Panc1 (cell line): ENCODE results near the gene ALK. TPM values are rescaled to one million over a fixed set of nuclear protein-coding genes. Genes with fewer than 3 reads are reported as not detected.

Experiments used
- ATAC-seq: fragments of 200-7000 bp; cut with Tn5 transposase; 2 replicates; pipeline ENCODE4 v1.9.1; 2020; ENCODE audit warnings: mild to moderate bottlenecking, moderate library complexity
- BruUV-seq: library from RNA; stranded (reverse); fragments of 400-500 nt; replicated peaks from 2 replicates; lab custom pipeline; 2021; lab: Mats Ljungman, UMichigan
- CTCF ChIA-PET: fragments of 300-600 bp; sonication (Branson Sonifier 250); formaldehyde crosslinking; loops from one replicate; lab custom pipeline; 2022; ENCODE audit warnings: antibody characterized with exemption; lab: Charles Lee
- POLR2A ChIA-PET: fragments of 300-600 bp; sonication (Branson Sonifier 250); formaldehyde crosslinking; loops from one replicate; lab custom pipeline; 2022; ENCODE audit warnings: antibody characterized with exemption; lab: Charles Lee
- DNase-seq: peaks from one replicate; pipeline ENCODE4 v3.0.0-alpha.2; 2010; ENCODE audit warnings: low read depth, low spot score
- H3K27ac ChIP-seq: 2 replicates; pipeline ENCODE4 v1.5.1; 2011; ENCODE audit warnings: mild to moderate bottlenecking, low read length, inconsistent platforms
- H3K27me3 ChIP-seq: fragments of 200-500 bp; sonication (Bioruptor generic); 2 replicates; pipeline ENCODE4 v1.6.0; 2014; ENCODE audit warnings: low read length, inconsistent platforms; ENCODE audit not compliant: control insufficient read depth, insufficient read depth
- H3K36me3 ChIP-seq: fragments of 200-500 bp; sonication (Bioruptor generic); 2 replicates; pipeline ENCODE4 v1.5.1; 2014; ENCODE audit warnings: inconsistent platforms, mild to moderate bottlenecking, low read length, moderate library complexity; ENCODE audit not compliant: control insufficient read depth, insufficient read depth
- H3K4me1 ChIP-seq: 2 replicates; pipeline ENCODE4 v1.5.1; 2011; ENCODE audit warnings: inconsistent platforms, mild to moderate bottlenecking, low read length, moderate library complexity; ENCODE audit not compliant: control insufficient read depth, insufficient read depth
- H3K4me3 ChIP-seq, 2 experiments: 2 replicates each; pipeline ENCODE4 v1.5.1; 2011 to 2012; ENCODE audit warnings: low read depth in 2 of 2, low read length in 2 of 2, mild to moderate bottlenecking in 2 of 2, inconsistent platforms in 1 of 2, moderate library complexity in 1 of 2
- H3K9me3 ChIP-seq: fragments of 200-500 bp; sonication (Bioruptor generic); 2 replicates; pipeline ENCODE4 v1.5.1; 2014; ENCODE audit warnings: low read depth, mild to moderate bottlenecking, inconsistent platforms, low read length, moderate library complexity; ENCODE audit not compliant: control insufficient read depth, insufficient read depth
- POLR2AphosphoS5 ChIP-seq: IDR thresholded peaks from 2 replicates; pipeline ENCODE4 v1.6.1; 2012; ENCODE audit warnings: mild to moderate bottlenecking, low read depth, low read length, moderate library complexity
- SIN3A ChIP-seq: IDR thresholded peaks from 2 replicates; pipeline ENCODE4 v1.6.1; 2012; ENCODE audit warnings: low read depth, mild to moderate bottlenecking, low read length, moderate library complexity, borderline replicate concordance; ENCODE audit not compliant: insufficient read depth
- TCF7L2 ChIP-seq: IDR thresholded peaks from 2 replicates; pipeline ENCODE4 v1.6.1; 2011; ENCODE audit warnings: mild to moderate bottlenecking, low read depth, low read length, inconsistent platforms
- in situ Hi-C: cut with HindIII; loops from 2 replicates; pipeline ENCODE4 v1.10.0; 2016; ENCODE audit warnings: low sequenced_read_pairs, low pct_unique_long_range_greater_than_20kb
- intact Hi-C: fragments of 100-400 bp; cut with micrococcal nuclease; formaldehyde crosslinking; loops from one replicate; pipeline ENCODE4 v1.10.0; 2022; ENCODE audit not compliant: unreplicated experiment
- total RNA-seq: library from RNA; stranded (reverse); gene quantifications from one replicate; pipeline ENCODE4 v1.2.1, GENCODE V29; 2021; ENCODE audit not compliant: unreplicated experiment
- TF ChIP-seq, protein P1 (sequence below): fragments of 450-650 bp; IDR thresholded peaks from 2 replicates; pipeline ENCODE4 v1.5.1; 2017; ENCODE audit warnings: mild to moderate bottlenecking
- TF ChIP-seq, protein P2 (sequence below), 2 experiments: IDR thresholded peaks; 2 replicates each; pipeline ENCODE4 v1.6.1; 2011 to 2012; ENCODE audit warnings: low read depth in 2 of 2, control low read depth in 1 of 2, low read length in 1 of 2, mild to moderate bottlenecking in 1 of 2, moderate library complexity in 1 of 2; ENCODE audit not compliant: insufficient read depth in 1 of 2

Gene ALK
- total RNA-seq, 1 experiment from 2014 or later, result not detected

DNA sequence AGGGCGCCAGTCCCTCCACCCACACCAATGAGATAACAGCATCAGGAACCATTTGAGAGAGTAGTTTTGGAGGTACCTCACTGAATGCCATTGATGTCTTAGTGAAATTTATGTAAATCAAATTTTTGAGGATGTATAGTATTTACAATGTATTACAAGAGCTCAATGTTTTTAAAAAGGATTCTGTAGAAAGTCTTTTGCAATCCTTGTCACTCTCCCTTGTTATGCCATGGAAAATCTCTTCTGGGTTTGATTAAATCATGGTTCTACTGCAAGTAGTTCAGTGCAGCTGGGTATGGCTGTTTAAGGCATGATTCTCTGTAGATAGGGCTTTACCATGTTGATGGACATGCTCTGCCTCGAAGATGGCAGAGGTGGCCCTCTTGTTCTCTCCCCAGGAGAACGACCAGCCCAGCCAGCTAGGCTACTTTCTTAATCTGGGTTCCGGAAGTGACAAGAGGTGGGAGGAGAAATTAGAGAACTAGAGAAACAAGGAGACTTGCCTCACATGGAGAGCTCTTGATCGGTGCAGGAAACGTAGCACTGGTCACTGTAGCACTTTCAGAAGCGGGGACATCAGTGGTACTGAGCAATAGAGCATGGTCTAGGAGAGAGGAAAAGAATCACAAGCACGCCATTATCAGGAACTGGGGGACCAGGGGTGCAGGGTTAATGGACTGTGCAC is 603.4 kb downstream of the ALK start:
- Histone ChIP-seq H3K27me3 (peaks cover 9% of the 10 kb centered on the region), H3K27ac (no peak overlapping the region), H3K4me1 (no peaks in the 10 kb centered on the region), H3K36me3 (no peaks in the 10 kb centered on the region), H3K4me3 (no peak overlapping the region), H3K9me3 (no peaks in the 10 kb centered on the region)
- POLR2A ChIA-PET, result no interaction called here
- BruUV-seq, result no TSS peak
- ATAC-seq (no peak), DNase-seq (no peak)
- CTCF ChIA-PET, result interaction anchor here (0.8 kb wide), 1 partner anchor 8 kb away, joined by 3 read pairs; no protein-coding TSS in a partner anchor
- TF ChIP-seq TCF7L2 (no peak), SIN3A (no peak)
- TF ChIP-seq, protein P1, sequence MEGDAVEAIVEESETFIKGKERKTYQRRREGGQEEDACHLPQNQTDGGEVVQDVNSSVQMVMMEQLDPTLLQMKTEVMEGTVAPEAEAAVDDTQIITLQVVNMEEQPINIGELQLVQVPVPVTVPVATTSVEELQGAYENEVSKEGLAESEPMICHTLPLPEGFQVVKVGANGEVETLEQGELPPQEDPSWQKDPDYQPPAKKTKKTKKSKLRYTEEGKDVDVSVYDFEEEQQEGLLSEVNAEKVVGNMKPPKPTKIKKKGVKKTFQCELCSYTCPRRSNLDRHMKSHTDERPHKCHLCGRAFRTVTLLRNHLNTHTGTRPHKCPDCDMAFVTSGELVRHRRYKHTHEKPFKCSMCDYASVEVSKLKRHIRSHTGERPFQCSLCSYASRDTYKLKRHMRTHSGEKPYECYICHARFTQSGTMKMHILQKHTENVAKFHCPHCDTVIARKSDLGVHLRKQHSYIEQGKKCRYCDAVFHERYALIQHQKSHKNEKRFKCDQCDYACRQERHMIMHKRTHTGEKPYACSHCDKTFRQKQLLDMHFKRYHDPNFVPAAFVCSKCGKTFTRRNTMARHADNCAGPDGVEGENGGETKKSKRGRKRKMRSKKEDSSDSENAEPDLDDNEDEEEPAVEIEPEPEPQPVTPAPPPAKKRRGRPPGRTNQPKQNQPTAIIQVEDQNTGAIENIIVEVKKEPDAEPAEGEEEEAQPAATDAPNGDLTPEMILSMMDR, result no peak
- in situ Hi-C loops, result no loop called here
- intact Hi-C loops, result no loop called here

DNA sequence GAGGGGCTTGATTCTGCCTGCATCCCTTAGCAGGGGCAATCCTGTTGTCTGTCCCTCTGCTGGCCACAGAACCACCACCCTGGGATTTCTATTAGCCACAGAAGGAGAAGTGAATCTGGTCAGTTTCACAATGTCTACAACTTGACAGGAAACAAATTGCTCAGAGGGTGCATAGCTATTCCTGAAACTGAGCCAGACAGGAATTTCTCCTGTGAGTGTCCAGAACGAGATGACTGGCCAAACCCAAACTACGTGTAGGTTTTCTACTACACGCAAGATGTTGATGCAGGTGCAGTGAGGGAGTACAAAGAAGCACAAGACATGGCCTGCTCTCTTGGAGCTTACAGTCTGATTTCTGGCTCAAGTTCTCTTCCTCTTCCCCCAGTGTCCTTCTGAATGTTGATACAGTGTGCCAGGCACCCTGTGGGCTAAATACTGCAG is 604.3 kb downstream of the ALK start:
- in situ Hi-C loops (no loop called here), intact Hi-C loops (no loop called here)
- no TSS peak for BruUV-seq
- Histone ChIP-seq H3K27ac (no peak overlapping the region), H3K27me3 (peaks cover 9% of the 10 kb centered on the region), H3K4me3 (no peak overlapping the region), H3K4me1 (no peaks in the 10 kb centered on the region), H3K36me3 (no peaks in the 10 kb centered on the region), H3K9me3 (no peaks in the 10 kb centered on the region)
- ChIA-PET POLR2A (no interaction called here), CTCF (no interaction called here)
- TF ChIP-seq, protein P2, sequence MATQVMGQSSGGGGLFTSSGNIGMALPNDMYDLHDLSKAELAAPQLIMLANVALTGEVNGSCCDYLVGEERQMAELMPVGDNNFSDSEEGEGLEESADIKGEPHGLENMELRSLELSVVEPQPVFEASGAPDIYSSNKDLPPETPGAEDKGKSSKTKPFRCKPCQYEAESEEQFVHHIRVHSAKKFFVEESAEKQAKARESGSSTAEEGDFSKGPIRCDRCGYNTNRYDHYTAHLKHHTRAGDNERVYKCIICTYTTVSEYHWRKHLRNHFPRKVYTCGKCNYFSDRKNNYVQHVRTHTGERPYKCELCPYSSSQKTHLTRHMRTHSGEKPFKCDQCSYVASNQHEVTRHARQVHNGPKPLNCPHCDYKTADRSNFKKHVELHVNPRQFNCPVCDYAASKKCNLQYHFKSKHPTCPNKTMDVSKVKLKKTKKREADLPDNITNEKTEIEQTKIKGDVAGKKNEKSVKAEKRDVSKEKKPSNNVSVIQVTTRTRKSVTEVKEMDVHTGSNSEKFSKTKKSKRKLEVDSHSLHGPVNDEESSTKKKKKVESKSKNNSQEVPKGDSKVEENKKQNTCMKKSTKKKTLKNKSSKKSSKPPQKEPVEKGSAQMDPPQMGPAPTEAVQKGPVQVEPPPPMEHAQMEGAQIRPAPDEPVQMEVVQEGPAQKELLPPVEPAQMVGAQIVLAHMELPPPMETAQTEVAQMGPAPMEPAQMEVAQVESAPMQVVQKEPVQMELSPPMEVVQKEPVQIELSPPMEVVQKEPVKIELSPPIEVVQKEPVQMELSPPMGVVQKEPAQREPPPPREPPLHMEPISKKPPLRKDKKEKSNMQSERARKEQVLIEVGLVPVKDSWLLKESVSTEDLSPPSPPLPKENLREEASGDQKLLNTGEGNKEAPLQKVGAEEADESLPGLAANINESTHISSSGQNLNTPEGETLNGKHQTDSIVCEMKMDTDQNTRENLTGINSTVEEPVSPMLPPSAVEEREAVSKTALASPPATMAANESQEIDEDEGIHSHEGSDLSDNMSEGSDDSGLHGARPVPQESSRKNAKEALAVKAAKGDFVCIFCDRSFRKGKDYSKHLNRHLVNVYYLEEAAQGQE (IDR thresholded peaks at IDR 0.05; ENCODE audit: insufficient read depth in 1 of 2, low read depth in 2 of 2, low read length in 1 of 2), result no peak
- TF ChIP-seq TCF7L2 (no peak), POLR2AphosphoS5 (no peak), SIN3A (no peak)
- no peak for ATAC-seq
- no peak for DNase-seq
